RWPE2 (cell line): Measurements from ENCODE around the gene TMC3.

Experiments used
- ATAC-seq: fragments of 200-7000 bp; cut with Tn5 transposase; 3 replicates; pipeline ENCODE4 v1.9.1; 2021; ENCODE audit warnings: low read depth
- DNase-seq: peaks from one replicate; pipeline ENCODE4 v3.0.0-alpha.2; 2020; ENCODE audit warnings: low spot score
- H3K27ac ChIP-seq: fragments of 450-650 bp; 2 replicates; pipeline ENCODE4 v1.5.1; 2017; ENCODE audit warnings: mild to moderate bottlenecking; ENCODE audit not compliant: poor library complexity, severe bottlenecking
- H3K27me3 ChIP-seq: fragments of 250-450 bp; sonication (Bioruptor Pico); 2 replicates; pipeline ENCODE4 v1.5.1; 2021; ENCODE audit warnings: mild to moderate bottlenecking, moderate library complexity; ENCODE audit not compliant: insufficient read depth, poor library complexity, severe bottlenecking
- H3K36me3 ChIP-seq: fragments of 250-450 bp; sonication (Bioruptor Pico); 2 replicates; pipeline ENCODE4 v1.5.1; 2020; ENCODE audit warnings: low read depth, mild to moderate bottlenecking, moderate library complexity
- H3K4me1 ChIP-seq: fragments of 250-450 bp; sonication (Bioruptor Pico); 2 replicates; pipeline ENCODE4 v1.5.1; 2021; ENCODE audit warnings: mild to moderate bottlenecking, moderate library complexity; ENCODE audit not compliant: insufficient read depth, poor library complexity, severe bottlenecking
- H3K4me3 ChIP-seq: fragments of 250-450 bp; sonication (Bioruptor Pico); 2 replicates; pipeline ENCODE4 v1.5.1; 2021; ENCODE audit warnings: mild to moderate bottlenecking, moderate library complexity; ENCODE audit not compliant: severe bottlenecking
- H3K9me3 ChIP-seq: fragments of 250-450 bp; sonication (Bioruptor Pico); 2 replicates; pipeline ENCODE4 v1.5.1; 2021; ENCODE audit warnings: mild to moderate bottlenecking, moderate library complexity; ENCODE audit not compliant: severe bottlenecking
- TF ChIP-seq, protein P1 (sequence below): fragments of 450-650 bp; IDR thresholded peaks from one replicate; pipeline ENCODE4 v1.5.1; 2017; ENCODE audit warnings: mild to moderate bottlenecking, moderate library complexity; ENCODE audit not compliant: poor library complexity, severe bottlenecking

TMC3 gene

DNA sequence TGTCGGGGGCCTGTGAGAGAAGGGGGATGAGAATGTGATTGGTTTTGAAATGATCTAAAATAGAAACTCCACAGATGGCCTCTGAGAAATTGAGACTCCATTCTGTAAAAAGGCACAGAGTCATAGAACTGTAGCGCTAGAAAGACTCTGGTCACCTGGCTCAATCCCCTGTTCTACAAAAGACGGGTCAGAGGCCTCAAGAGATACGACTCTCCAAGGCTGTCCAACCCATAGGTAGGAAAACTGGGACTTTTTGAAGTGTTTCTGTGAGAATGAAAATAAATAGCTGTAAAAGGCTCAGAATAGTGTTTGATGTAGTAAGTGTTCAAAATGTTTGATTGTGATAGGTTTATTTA is 11.7 kb upstream of the TMC3 start:
- Histone ChIP-seq H3K27me3 (no peaks in the 10 kb centered on the region), H3K36me3 (no peaks in the 10 kb centered on the region), H3K27ac (no peak overlapping the region), H3K9me3 (no peaks in the 10 kb centered on the region), H3K4me1 (no peaks in the 10 kb centered on the region), H3K4me3 (no peak overlapping the region)
- TF ChIP-seq, protein P1, sequence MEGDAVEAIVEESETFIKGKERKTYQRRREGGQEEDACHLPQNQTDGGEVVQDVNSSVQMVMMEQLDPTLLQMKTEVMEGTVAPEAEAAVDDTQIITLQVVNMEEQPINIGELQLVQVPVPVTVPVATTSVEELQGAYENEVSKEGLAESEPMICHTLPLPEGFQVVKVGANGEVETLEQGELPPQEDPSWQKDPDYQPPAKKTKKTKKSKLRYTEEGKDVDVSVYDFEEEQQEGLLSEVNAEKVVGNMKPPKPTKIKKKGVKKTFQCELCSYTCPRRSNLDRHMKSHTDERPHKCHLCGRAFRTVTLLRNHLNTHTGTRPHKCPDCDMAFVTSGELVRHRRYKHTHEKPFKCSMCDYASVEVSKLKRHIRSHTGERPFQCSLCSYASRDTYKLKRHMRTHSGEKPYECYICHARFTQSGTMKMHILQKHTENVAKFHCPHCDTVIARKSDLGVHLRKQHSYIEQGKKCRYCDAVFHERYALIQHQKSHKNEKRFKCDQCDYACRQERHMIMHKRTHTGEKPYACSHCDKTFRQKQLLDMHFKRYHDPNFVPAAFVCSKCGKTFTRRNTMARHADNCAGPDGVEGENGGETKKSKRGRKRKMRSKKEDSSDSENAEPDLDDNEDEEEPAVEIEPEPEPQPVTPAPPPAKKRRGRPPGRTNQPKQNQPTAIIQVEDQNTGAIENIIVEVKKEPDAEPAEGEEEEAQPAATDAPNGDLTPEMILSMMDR, result no peak
- DNase-seq (no peak), ATAC-seq (no peak)

DNA sequence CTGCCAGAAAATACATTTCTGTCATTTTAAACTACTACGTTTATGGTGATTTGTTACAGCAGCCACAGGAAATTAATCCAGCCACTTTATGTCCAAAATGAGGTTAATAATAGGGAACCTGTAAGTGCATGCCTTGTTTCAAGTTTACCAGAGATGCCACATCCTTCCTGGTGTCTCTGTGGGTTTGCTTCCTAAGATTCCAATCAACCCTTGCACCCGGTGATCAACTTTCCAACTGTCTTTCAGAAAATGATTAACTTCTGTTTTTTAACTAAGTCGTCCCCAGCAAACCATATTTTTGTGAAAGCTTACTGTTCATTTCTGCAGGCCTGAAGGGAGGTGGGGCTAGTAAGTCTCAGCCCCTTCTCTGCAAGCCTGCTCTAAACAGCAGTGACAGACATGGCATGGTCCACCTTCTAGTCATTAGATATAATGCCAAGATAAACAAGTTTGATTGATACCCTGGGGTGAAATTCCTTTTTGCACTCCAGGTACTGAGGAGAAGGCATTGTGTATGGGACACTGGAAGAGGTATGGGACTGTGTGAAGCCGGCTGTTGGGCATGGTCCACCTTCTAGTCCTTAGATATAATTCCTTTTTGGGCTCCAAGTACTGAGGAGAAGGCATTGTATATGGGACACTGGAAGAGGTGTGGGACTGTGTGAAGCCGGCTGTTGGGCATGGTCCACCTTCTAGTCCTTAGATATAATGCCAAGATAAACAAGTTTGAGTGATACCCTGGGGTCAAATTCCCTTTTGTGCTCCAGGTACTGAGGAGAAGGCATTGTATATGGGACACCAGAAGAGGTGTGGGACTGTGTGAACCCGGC is 11.1 kb upstream of the TMC3 start:
- Histone ChIP-seq H3K9me3 (no peaks in the 10 kb centered on the region), H3K4me3 (no peak overlapping the region), H3K36me3 (no peaks in the 10 kb centered on the region), H3K27me3 (no peaks in the 10 kb centered on the region), H3K27ac (no peak overlapping the region), H3K4me1 (no peaks in the 10 kb centered on the region)
- DNase-seq (no peak), ATAC-seq (no peak)
- TF ChIP-seq, protein P1, result no peak

DNA sequence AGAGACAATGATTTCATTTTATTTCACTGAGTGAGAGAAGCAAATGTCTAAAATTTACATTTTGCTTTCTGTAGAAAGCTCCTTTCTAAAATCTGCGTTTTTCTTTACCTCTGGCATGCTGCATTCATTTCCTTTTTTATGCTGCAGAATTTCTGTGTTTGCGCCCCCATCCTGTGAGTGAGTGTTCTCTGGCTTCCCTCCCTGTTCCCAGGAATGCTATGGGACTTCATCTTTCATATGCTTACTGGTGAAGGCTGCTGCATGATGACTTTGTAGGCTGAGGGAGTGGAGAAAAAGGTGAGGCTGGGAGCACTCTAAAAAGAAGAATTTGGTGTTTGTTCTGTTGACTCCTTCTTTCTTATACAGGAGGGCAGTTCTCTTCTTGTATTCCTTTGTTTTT is 7.7 kb upstream of the TMC3 start:
- DNase-seq, result no peak
- TF ChIP-seq, protein P1, result no peak
- ATAC-seq, result no peak
- Histone ChIP-seq H3K27ac (no peak overlapping the region), H3K9me3 (no peaks in the 10 kb centered on the region), H3K36me3 (no peaks in the 10 kb centered on the region), H3K4me1 (no peaks in the 10 kb centered on the region), H3K27me3 (no peaks in the 10 kb centered on the region), H3K4me3 (no peak overlapping the region)

DNA sequence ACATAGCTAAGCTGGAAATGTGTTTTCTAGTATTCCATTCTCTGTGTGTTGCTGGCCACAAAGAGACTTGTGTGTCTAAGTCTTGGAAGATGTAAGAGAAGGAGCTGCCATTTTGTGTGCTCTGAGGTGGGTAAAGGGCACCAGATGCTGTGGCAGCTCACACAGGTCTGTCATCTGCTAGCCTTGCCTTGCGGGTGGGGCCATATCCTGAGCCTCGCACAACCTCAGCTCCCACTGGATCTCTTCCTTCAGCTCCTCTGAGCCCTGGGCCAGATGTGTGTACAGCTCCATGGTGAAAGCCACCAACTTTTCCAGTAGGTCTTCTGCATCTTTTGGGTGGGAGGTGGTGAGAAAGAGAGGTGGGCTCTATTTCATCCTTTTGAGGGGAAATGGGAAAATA is 6.7 kb upstream of the TMC3 start:
- no peak for ATAC-seq
- TF ChIP-seq, protein P1, result no peak
- H3K4me3 ChIP-seq, result no peak overlapping the region

DNA sequence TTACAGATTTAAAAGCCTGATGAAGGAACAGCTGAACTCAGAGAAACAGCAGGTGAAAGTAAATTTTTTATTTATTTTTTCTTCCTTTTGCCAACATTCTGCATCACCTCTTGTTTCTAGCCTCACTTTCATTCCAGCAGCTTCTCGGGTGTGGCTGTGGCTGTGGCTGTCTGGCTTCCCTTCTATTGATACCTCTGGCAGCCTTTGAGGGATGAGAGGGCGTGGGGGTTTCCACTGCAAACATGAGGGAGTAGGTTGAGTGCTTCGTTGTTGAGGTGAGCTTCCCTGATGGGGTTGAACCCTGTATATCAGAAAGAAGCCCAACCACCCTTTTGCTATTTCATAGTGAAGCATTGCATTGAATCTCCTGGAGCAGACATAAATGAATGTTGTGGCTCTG is 6.2 kb upstream of the TMC3 start:
- DNase-seq (no peak), ATAC-seq (no peak)
- no peak overlapping the region for H3K4me3 ChIP-seq
- no peaks in the 10 kb centered on the region for H3K36me3 ChIP-seq
- TF ChIP-seq, protein P1, result no peak
- no peaks in the 10 kb centered on the region for H3K27me3 ChIP-seq
- no peak overlapping the region for H3K27ac ChIP-seq
- no peaks in the 10 kb centered on the region for H3K9me3 ChIP-seq
- H3K4me1 ChIP-seq, result no peaks in the 10 kb centered on the region

More for the DNA sequence above, 6.7 kb upstream of the TMC3 start:
- no peak for DNase-seq
- Histone ChIP-seq H3K36me3 (no peaks in the 10 kb centered on the region), H3K27ac (no peak overlapping the region), H3K4me1 (no peaks in the 10 kb centered on the region), H3K27me3 (no peaks in the 10 kb centered on the region), H3K9me3 (no peaks in the 10 kb centered on the region)
